GM12878 (cell line): Measurements from ENCODE around the gene DTX1.

ENCODE experiments used
- CTCF ChIP-seq, 3 experiments: IDR thresholded peaks in 2 of 3; conservative IDR thresholded peaks in 1 of 3; 2 replicates each; pipeline ENCODE4 v1.5.1; 2011; ENCODE audit warnings: low read depth in 3 of 3, low read length in 3 of 3, mild to moderate bottlenecking in 3 of 3, control low read depth in 2 of 3, moderate library complexity in 2 of 3, inconsistent platforms in 1 of 3, mixed read lengths in 1 of 3; ENCODE audit not compliant: control insufficient read depth in 2 of 3, insufficient read depth in 1 of 3; ENCODE audit errors: extremely low read depth in 1 of 3
- FOXM1 ChIP-seq: IDR thresholded peaks from 2 replicates; pipeline ENCODE4 v1.6.1; 2012; ENCODE audit warnings: low read depth, mild to moderate bottlenecking, inconsistent platforms, low read length, moderate library complexity

- TF ChIP-seq CTCF (IDR thresholded peaks at IDR 0.05 in 2 of 3, conservative IDR thresholded peaks at IDR 0.05 in 1 of 3; ENCODE audit: control insufficient read depth in 2 of 3, extremely low read depth in 1 of 3, insufficient read depth in 1 of 3, low read depth in 3 of 3, low read length in 3 of 3), result no peak
- TF ChIP-seq FOXM1, result no peak
Measured at GRCh38 chr12:113108308-113108707, 51.8 kb downstream of the DTX1 start.
